Upper lobe of right lung (tissue), 1 donor: ENCODE data around the gene GLDN. TPM values are rescaled to one million over a fixed set of nuclear protein-coding genes. Genes with fewer than 3 reads are reported as not detected.

ENCODE experiments used
- ATAC-seq: fragments of 200-7000 bp; cut with Tn5 transposase; one replicate; pipeline ENCODE4 v1.9.1; 2020; ENCODE audit warnings: mild to moderate bottlenecking, moderate library complexity
- DNase-seq: peaks from one replicate; pipeline ENCODE4 v3.0.0-alpha.2; 2020
- H3K27ac ChIP-seq: fragments of 200-600 bp; one replicate; pipeline ENCODE4 v1.8.0; 2022
- H3K27me3 ChIP-seq: fragments of 200-600 bp; one replicate; pipeline ENCODE4 v1.8.0; 2022; ENCODE audit warnings: mild to moderate bottlenecking
- H3K36me3 ChIP-seq: fragments of 200-600 bp; one replicate; pipeline ENCODE4 v1.8.0; 2022
- H3K4me1 ChIP-seq: fragments of 200-600 bp; one replicate; pipeline ENCODE4 v1.8.0; 2022
- H3K4me3 ChIP-seq: fragments of 200-600 bp; one replicate; pipeline ENCODE4 v1.8.0; 2022; ENCODE audit warnings: mild to moderate bottlenecking
- H3K9me3 ChIP-seq: fragments of 200-600 bp; one replicate; pipeline ENCODE4 v1.8.0; 2022
- CTCF ChIP-seq: fragments of 200-600 bp; IDR thresholded peaks from one replicate; pipeline ENCODE4 v1.8.0; 2022; ENCODE audit warnings: antibody characterized with exemption
- intact Hi-C: fragments of 100-400 bp; cut with DNase I; formaldehyde crosslinking; loops from one replicate; pipeline ENCODE4 v1.11.0; 2022
- total RNA-seq: library from RNA; stranded (reverse); fragmentation: NEBNext Ultra II Directional; extraction: Animal tissue kit (Norgen Biotek cat#: 25700); gene quantifications from one replicate; pipeline ENCODE4 v1.2.1, GENCODE V29; 2021
- donor health status: DM: no; HTN: yes; CAD: no; lungs with severe emphysema.

GLDN gene
- total RNA-seq, 1 donor from 2014 or later, result 21.8 TPM

GRCh38 chr15:51401051-51401780 lies 59.8 kb downstream of the GLDN start:
- no peak for TF ChIP-seq CTCF
- Histone ChIP-seq H3K27ac (no peak overlapping the region), H3K9me3 (no peaks in the 10 kb centered on the region), H3K4me1 (no peaks in the 10 kb centered on the region), H3K4me3 (no peak overlapping the region), H3K36me3 (no peaks in the 10 kb centered on the region), H3K27me3 (no peaks in the 10 kb centered on the region)
- ATAC-seq (peak; percentile 79), DNase-seq (no peak)
- intact Hi-C loops, result no loop called here

- intact Hi-C loops, result no loop called here
- DNase-seq (peak; percentile 73), ATAC-seq (peak; percentile 78)
Observed at GRCh38 chr15:51401872-51402517, 60.5 kb downstream of the GLDN start.

GRCh38 chr15:51403072-51403878 lies 61.8 kb downstream of the GLDN start:
- DNase-seq, result no peak
- Histone ChIP-seq H3K9me3 (no peaks in the 10 kb centered on the region), H3K36me3 (no peaks in the 10 kb centered on the region), H3K27me3 (no peaks in the 10 kb centered on the region), H3K4me1 (no peaks in the 10 kb centered on the region), H3K4me3 (no peak overlapping the region), H3K27ac (no peak overlapping the region)
- intact Hi-C loops, result no loop called here
- ATAC-seq, result peak; percentile 16
- peak; percentile 57 for TF ChIP-seq CTCF

More at GRCh38 chr15:51401872-51402517, 60.5 kb downstream of the GLDN start:
- Histone ChIP-seq H3K27ac (no peak overlapping the region), H3K36me3 (no peaks in the 10 kb centered on the region), H3K9me3 (no peaks in the 10 kb centered on the region), H3K27me3 (no peaks in the 10 kb centered on the region), H3K4me3 (no peak overlapping the region), H3K4me1 (no peaks in the 10 kb centered on the region)
- peak; percentile 54 for TF ChIP-seq CTCF

GRCh38 chr15:51403946-51404695 lies 62.7 kb downstream of the GLDN start:
- no peak for ATAC-seq
- no peaks in the 10 kb centered on the region for H3K27me3 ChIP-seq
- intact Hi-C loops, result no loop called here
- no peak for DNase-seq
- H3K36me3 ChIP-seq, result no peaks in the 10 kb centered on the region
- H3K4me3 ChIP-seq, result no peak overlapping the region
- H3K4me1 ChIP-seq, result no peaks in the 10 kb centered on the region
- no peak overlapping the region for H3K27ac ChIP-seq
- no peaks in the 10 kb centered on the region for H3K9me3 ChIP-seq
- TF ChIP-seq CTCF, result no peak
